Activated CD4-positive, alpha-beta T cell treated with anti-CD3 and anti-CD28 coated beads, Interleukin-2, amount 10 ng/mL, durations not matched to agents 7 days and 5 days (primary cell): ENCODE results near the gene PDC. TPM values are rescaled to one million over a fixed set of nuclear protein-coding genes. Genes with fewer than 3 reads are reported as not detected.
"Not testable (repeated sequence)": the region's sequence is repeated elsewhere in the genome, so short reads cannot be mapped to it uniquely, and the experiment has no call there.

Source experiments
- CTCF ChIA-PET: fragments of 350-600 bp; sonication (Branson Sonifier 250); formaldehyde crosslinking; loops from one replicate; lab custom pipeline; 2021; ENCODE audit warnings: antibody characterized with exemption; lab: Charles Lee
- POLR2A ChIA-PET: fragments of 350-600 bp; sonication (Branson Sonifier 250); formaldehyde crosslinking; loops from one replicate; lab custom pipeline; 2021; ENCODE audit warnings: antibody characterized with exemption; lab: Charles Lee
- DNase-seq: peaks from one replicate; pipeline ENCODE4 v3.0.0-alpha.2; 2020
- H3K27ac Mint-ChIP-seq: one replicate; pipeline ENCODE4 v1.8.0; 2021; ENCODE audit warnings: mild to moderate bottlenecking, moderate library complexity, mixed read lengths
- H3K27me3 Mint-ChIP-seq: one replicate; pipeline ENCODE4 v1.8.0; 2021; ENCODE audit warnings: mixed read lengths
- H3K36me3 Mint-ChIP-seq: one replicate; pipeline ENCODE4 v1.8.0; 2021; ENCODE audit warnings: low read depth, mixed read lengths
- H3K4me1 Mint-ChIP-seq: one replicate; pipeline ENCODE4 v1.8.0; 2021; ENCODE audit warnings: mixed read lengths
- H3K4me3 Mint-ChIP-seq: one replicate; pipeline ENCODE4 v1.8.0; 2021; ENCODE audit warnings: mild to moderate bottlenecking, moderate library complexity, mixed read lengths
- H3K9me3 Mint-ChIP-seq: one replicate; pipeline ENCODE4 v1.8.0; 2021; ENCODE audit warnings: mixed read lengths
- total RNA-seq, 2 experiments: library from RNA; stranded (reverse); gene quantifications; one replicate each; pipeline ENCODE4 v1.2.3, GENCODE V29; 2021

PDC gene
- total RNA-seq, 2 experiments from 2014 or later: not detected

DNA sequence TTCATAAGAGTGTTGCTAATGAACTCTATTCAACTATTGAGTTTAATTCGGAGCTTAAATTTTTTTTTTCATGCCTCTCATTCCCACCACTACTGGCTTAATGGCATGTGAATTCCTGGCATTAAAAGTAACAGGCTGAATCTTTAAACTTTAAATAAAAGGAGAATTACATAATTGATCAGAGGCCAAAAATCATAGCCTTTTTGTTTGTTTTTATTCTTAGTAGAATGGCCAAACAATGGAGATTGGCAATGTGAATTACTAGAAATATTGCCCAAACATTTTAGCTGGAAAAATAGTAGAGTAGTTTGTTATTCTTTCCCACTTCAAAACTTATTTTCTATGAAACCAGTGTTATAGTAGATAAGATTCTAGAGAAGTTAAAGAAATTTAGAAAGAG is 25.1 kb upstream of the PDC start:
- CTCF ChIA-PET: interaction anchor here (0.6 kb wide), 1 partner anchor 392 kb away, joined by 4 read pairs; no protein-coding TSS in a partner anchor
- no peaks in the 10 kb centered on the region for H3K9me3 Mint-ChIP-seq
- no peak for DNase-seq
- H3K36me3 Mint-ChIP-seq: no peaks in the 10 kb centered on the region
- H3K4me1 Mint-ChIP-seq: no peaks in the 10 kb centered on the region
- no peak overlapping the region for H3K27ac Mint-ChIP-seq
- H3K27me3 Mint-ChIP-seq: peaks cover 11% of the 10 kb centered on the region
- POLR2A ChIA-PET: no interaction called here
- H3K4me3 Mint-ChIP-seq: no peak overlapping the region

DNA sequence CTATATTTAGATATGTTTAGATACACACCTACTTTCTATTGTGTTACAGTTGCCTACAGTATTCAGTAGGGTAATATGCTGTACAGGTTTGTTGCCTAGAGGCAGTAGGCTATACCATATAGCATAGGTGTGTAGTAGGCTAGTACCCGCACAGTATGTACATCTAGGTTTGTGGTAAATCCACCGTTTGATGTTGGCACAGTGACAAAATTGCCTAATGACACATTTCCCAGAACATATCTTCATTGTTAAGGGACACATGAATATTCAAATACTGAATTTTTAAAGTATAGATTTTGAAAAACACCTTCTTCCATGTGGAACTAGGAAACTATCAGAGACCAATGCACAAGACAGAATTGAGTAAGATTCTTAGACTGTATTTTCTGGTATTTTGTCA is 22.6 kb upstream of the PDC start:
- Mint-ChIP-seq H3K4me3 (no peak overlapping the region), H3K9me3 (no peaks in the 10 kb centered on the region), H3K4me1 (no peaks in the 10 kb centered on the region), H3K27ac (no peak overlapping the region), H3K36me3 (no peaks in the 10 kb centered on the region), H3K27me3 (peaks cover 12% of the 10 kb centered on the region)
- ChIA-PET CTCF (no interaction called here), POLR2A (no interaction called here)
- no peak for DNase-seq

GRCh38 chr1:186482661-186483255 is 21.8 kb upstream of the PDC start:
- CTCF ChIA-PET: no interaction called here
- H3K4me1 Mint-ChIP-seq: no peaks in the 10 kb centered on the region
- H3K27me3 Mint-ChIP-seq: peaks cover 15% of the 10 kb centered on the region
- peak; percentile 65 for DNase-seq
- POLR2A ChIA-PET: no interaction called here
- no peaks in the 10 kb centered on the region for H3K36me3 Mint-ChIP-seq
- no peak overlapping the region for H3K4me3 Mint-ChIP-seq
- no peak overlapping the region for H3K27ac Mint-ChIP-seq
- no peaks in the 10 kb centered on the region for H3K9me3 Mint-ChIP-seq

DNA sequence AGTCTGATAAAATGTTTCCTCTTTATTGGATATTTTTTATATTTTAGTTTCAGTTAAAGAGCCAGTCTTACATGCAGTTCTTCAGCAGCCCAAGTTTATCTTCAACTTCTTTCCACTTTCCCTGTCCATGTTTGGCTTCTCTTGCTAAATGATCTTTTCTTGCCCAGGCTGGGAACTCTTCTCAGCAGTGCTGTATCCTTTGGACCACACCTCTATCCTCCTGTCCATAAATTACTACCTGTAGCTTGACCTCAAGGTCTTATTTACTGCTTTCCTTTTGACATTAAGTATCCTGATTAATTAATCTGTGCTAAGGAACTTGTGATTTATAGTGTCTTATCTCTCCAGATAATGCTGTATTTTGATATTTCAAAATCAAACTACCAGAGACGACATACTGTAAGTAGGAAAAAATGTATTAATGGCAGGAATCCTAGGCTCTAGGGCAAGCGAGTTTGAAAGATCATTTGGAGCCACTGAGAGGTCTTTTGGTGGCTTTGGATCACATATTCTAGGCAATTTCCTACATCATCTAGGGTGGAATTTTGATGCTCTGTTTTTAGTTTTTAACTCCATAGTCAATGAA is 20.5 kb upstream of the PDC start:
- ChIA-PET CTCF (no interaction called here), POLR2A (no interaction called here)
- Mint-ChIP-seq H3K27ac (no peak overlapping the region), H3K9me3 (no peaks in the 10 kb centered on the region), H3K4me1 (no peaks in the 10 kb centered on the region), H3K27me3 (peaks cover 15% of the 10 kb centered on the region), H3K4me3 (no peak overlapping the region), H3K36me3 (no peaks in the 10 kb centered on the region)
- no peak for DNase-seq

DNA sequence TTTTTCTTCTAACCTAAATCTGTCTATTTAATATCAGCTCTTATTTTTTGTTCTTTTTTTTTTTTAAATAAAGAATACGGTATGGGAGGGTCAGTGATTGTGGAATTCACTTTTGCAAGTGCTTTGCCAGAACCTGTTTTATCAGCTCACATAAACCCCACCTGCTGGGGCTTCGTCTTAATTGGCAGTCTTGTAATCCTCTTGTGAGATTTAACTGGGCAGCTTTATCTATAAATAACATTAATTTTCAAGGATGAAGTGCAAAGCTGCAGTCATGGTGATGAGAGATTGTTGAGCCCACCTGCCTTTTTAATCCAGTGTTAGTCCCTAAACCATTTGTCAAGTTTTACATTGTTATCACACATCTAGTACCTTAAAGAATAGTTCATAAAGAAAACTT is 18.2 kb upstream of the PDC start:
- Mint-ChIP-seq H3K4me1 (no peaks in the 10 kb centered on the region), H3K9me3 (no peaks in the 10 kb centered on the region), H3K27me3 (peaks cover 9% of the 10 kb centered on the region), H3K4me3 (no peak overlapping the region), H3K27ac (no peak overlapping the region), H3K36me3 (no peaks in the 10 kb centered on the region)
- DNase-seq: no peak
- CTCF ChIA-PET: interaction anchor here (0.7 kb wide), 1 partner anchor 491 kb away, joined by 3 read pairs; no protein-coding TSS in a partner anchor
- POLR2A ChIA-PET: no interaction called here

DNA sequence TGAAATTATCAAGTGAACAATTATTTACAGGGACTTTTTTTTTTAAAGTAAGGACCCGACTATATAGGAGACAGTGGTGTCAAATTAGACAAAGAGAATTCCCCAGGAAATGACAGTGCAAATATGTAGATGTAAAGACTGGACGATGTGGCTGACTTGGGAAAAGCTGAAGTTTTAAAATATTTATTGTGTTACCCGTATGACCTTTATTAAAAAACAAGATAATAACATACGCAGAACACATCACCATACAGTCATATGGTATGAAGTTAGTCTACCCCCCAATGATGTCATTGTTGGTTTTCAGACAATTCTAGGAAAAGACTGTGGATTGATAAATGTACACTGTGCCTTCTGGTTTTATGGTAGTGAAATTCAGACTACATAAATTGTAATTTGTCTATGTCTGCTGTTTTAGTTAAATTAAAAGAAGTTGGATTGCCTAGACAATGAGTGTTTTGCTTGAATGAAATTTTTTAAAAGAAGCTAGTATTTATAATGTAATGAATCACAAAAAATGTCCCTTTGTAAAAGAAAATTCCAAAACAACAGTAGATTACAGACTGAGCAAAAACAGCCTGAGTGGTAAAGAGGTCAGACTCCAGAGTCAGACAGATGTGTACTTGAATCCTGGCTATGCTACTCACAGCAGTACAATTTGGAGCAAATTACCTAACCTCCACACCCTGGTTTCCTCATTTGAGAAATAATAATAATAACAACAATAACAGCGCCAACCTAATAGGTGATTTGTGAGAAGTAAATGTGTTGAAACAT is 15.5 kb upstream of the PDC start:
- peaks cover 6% of the 10 kb centered on the region for H3K27me3 Mint-ChIP-seq
- no peak overlapping the region for H3K27ac Mint-ChIP-seq
- no peak for DNase-seq
- H3K4me1 Mint-ChIP-seq: no peaks in the 10 kb centered on the region
- H3K36me3 Mint-ChIP-seq: no peaks in the 10 kb centered on the region
- ChIA-PET POLR2A (no interaction called here), CTCF (no interaction called here)
- no peak overlapping the region for H3K4me3 Mint-ChIP-seq
- H3K9me3 Mint-ChIP-seq: no peaks in the 10 kb centered on the region

DNA sequence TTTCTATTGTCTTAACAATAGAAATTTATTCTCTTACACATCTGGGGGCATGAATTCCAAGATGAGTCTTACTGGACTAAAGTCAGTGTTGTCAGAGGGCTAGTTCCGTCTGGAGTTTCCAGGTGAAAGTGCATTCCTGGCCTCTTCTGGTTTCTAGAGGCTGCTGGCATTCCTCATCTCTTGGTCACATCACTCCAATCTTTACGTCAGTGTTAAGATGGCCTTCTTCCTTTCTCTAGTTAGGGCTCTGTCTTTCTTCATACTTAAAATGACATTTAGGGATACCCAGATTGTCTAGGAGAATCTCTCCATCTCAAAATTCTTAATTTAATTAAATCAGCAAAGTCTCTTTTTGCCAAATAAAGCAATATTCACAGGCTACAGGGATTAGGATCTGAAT is 13.3 kb upstream of the PDC start:
- DNase-seq: no peak
- Mint-ChIP-seq H3K27me3 (peaks cover 14% of the 10 kb centered on the region), H3K27ac (no peak overlapping the region), H3K4me1 (no peaks in the 10 kb centered on the region), H3K9me3 (no peaks in the 10 kb centered on the region), H3K36me3 (no peaks in the 10 kb centered on the region), H3K4me3 (no peak overlapping the region)
- ChIA-PET POLR2A (no interaction called here), CTCF (no interaction called here)

DNA sequence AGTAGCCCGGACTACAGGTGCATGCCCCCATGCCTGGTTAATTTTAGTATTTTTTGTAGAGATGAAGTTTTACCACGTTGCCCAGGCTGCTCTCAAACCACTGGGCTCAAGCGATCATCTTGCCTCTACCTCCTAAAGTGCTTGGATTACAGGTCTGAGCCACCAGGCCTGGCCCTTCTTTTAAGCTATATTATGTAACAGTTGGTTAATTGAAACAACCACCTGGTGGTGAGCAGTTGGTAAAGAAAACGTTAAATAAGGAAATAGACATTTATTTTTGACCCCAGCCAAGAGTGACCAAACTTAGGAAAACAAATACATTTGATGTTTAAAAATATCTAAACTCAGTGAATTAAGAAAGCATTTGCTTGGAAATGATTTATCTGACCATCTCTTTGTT is 12.1 kb upstream of the PDC start:
- DNase-seq: no peak
- H3K27ac Mint-ChIP-seq: no peak overlapping the region
- POLR2A ChIA-PET: no interaction called here
- CTCF ChIA-PET: no interaction called here
- no peak overlapping the region for H3K4me3 Mint-ChIP-seq
- H3K36me3 Mint-ChIP-seq: no peaks in the 10 kb centered on the region
- H3K4me1 Mint-ChIP-seq: no peaks in the 10 kb centered on the region
- H3K27me3 Mint-ChIP-seq: peaks cover 13% of the 10 kb centered on the region
- no peaks in the 10 kb centered on the region for H3K9me3 Mint-ChIP-seq

- DNase-seq: no peak
- no peak overlapping the region for H3K27ac Mint-ChIP-seq
- ChIA-PET POLR2A (no interaction called here), CTCF (no interaction called here)
- H3K9me3 Mint-ChIP-seq: no peaks in the 10 kb centered on the region
- H3K36me3 Mint-ChIP-seq: no peaks in the 10 kb centered on the region
- peaks cover 23% of the 10 kb centered on the region for H3K27me3 Mint-ChIP-seq
- no peaks in the 10 kb centered on the region for H3K4me1 Mint-ChIP-seq
- no peak overlapping the region for H3K4me3 Mint-ChIP-seq
Measured at GRCh38 chr1:186465946-186466345, 5.0 kb upstream of the PDC start.

- H3K9me3 Mint-ChIP-seq, CTCF ChIA-PET, H3K27ac Mint-ChIP-seq, H3K4me1 Mint-ChIP-seq, H3K4me3 Mint-ChIP-seq, POLR2A ChIA-PET, H3K36me3 Mint-ChIP-seq, DNase-seq: not testable (repeated sequence)
- peaks cover 22% of the 10 kb centered on the region for H3K27me3 Mint-ChIP-seq
Measured at GRCh38 chr1:186465491-186465890, 4.6 kb upstream of the PDC start.

GRCh38 chr1:186463926-186464325 is 3.0 kb upstream of the PDC start:
- no peaks in the 10 kb centered on the region for H3K36me3 Mint-ChIP-seq
- peaks cover 15% of the 10 kb centered on the region for H3K27me3 Mint-ChIP-seq
- POLR2A ChIA-PET: no interaction called here
- CTCF ChIA-PET: no interaction called here
- no peaks in the 10 kb centered on the region for H3K4me1 Mint-ChIP-seq
- no peak overlapping the region for H3K4me3 Mint-ChIP-seq
- no peak overlapping the region for H3K27ac Mint-ChIP-seq
- H3K9me3 Mint-ChIP-seq: no peaks in the 10 kb centered on the region
- no peak for DNase-seq

DNA sequence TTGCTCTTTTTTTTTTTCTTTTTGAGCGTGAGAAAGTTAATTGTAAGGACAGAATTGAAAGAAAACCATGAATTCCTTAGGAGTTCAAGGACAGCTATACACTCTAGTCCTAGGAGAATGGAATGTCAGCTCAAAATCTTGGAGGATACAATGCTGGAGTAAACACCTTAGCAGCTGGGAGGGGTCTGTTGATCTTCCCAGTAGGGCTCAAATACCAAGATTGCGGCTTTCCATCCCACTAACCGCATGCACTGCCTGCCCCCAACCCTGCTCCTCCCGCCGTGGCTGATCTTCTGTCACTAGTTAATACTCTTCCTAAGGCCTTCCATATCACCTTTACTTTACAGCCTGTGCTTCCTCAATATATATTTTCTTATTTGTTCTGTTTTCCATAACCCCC is 2.6 kb upstream of the PDC start:
- ChIA-PET POLR2A (no interaction called here), CTCF (no interaction called here)
- Mint-ChIP-seq H3K27ac (no peak overlapping the region), H3K4me1 (no peaks in the 10 kb centered on the region), H3K27me3 (peaks cover 15% of the 10 kb centered on the region), H3K9me3 (no peaks in the 10 kb centered on the region), H3K4me3 (no peak overlapping the region), H3K36me3 (no peaks in the 10 kb centered on the region)
- DNase-seq: no peak

DNA sequence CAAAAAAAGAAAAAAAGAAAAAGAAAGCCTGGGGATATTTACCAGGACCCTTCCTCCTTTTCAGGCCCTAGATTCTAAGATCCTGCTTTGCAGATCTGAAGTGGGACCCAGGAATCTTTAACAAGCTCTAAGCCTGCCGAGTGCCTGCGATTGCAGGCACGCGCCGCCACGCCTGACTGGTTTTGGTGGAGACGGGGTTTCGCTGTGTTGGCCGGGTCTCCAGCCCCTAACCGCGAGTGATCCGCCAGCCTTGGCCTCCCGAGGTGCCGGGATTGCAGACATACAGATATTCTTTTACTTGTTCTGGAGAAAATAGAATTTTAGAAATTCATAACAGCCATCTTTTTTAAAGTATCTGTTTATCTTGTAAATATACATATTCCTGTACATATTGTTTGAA is 1.8 kb downstream of the PDC start:
- H3K4me1 Mint-ChIP-seq, CTCF ChIA-PET, H3K9me3 Mint-ChIP-seq, H3K36me3 Mint-ChIP-seq, H3K27me3 Mint-ChIP-seq, H3K4me3 Mint-ChIP-seq, DNase-seq, POLR2A ChIA-PET, H3K27ac Mint-ChIP-seq: not testable (repeated sequence)
